GM12873 (cell line): ENCODE measurements around the gene HSD17B13.
A peak's percentile ranks its signal among the peaks of the same experiment; 100 is the strongest.

Experiments
- CTCF ChIP-seq: IDR thresholded peaks from 2 replicates; pipeline ENCODE4 v1.5.1; 2012; ENCODE audit warnings: low read depth, mild to moderate bottlenecking, moderate library complexity, low read length, control low read depth; ENCODE audit not compliant: insufficient read depth; ENCODE audit errors: missing control alignments

Gene HSD17B13

GRCh38 chr4:87274327-87274726, 48.4 kb downstream of the HSD17B13 start:
- no peak for TF ChIP-seq CTCF

- no peak for TF ChIP-seq CTCF
These were observed 51.9 kb downstream of the HSD17B13 start for GRCh38 chr4:87270825-87271224.

- TF ChIP-seq CTCF: peak; percentile 42
These were observed 52.5 kb downstream of the HSD17B13 start for GRCh38 chr4:87270144-87270543.

GRCh38 chr4:87268411-87268810, 54.3 kb downstream of the HSD17B13 start:
- TF ChIP-seq CTCF: no peak

- TF ChIP-seq CTCF: no peak
These were observed 55.7 kb downstream of the HSD17B13 start for GRCh38 chr4:87266986-87267385.

GRCh38 chr4:87262886-87263285, 59.8 kb downstream of the HSD17B13 start:
- TF ChIP-seq CTCF: no peak

DNA sequence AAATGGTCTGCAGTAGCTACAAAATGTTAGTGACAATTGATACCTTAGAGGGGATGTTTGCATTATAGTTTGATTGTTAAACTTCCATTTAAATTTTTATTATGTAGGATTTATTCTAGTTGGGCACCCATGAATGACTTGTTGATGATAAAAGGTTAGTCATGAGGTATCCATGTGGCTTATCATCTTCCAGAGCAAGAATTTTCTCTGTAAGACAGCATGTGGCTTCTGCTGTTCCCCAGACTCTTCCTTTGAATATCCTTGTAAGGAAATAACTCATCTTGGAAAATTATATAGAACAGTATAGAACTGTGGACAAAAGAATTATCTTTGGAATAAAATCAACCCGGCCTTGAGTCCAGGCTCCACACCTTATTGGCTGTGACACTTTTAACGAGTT, 62.2 kb downstream of the HSD17B13 start:
- TF ChIP-seq CTCF: no peak
